GM13977 (cell line): Measurements from ENCODE around the gene HPS5.
"Not testable (repeated sequence)": the region's sequence is repeated elsewhere in the genome, so short reads cannot be mapped to it uniquely, and the experiment has no call there.

Experiments
- DNase-seq: peaks from one replicate; pipeline ENCODE4 v3.0.0; 2012; ENCODE audit warnings: low spot score
- in situ Hi-C: fragments of 300-500 bp; cut with MboI; formaldehyde crosslinking; loops from one replicate; pipeline ENCODE4 v1.12.0; 2022; ENCODE audit warnings: low sequenced_read_pairs, low pct_unique_long_range_greater_than_20kb, mixed read lengths, inconsistent platforms; ENCODE audit not compliant: unreplicated experiment
- TF ChIP-seq, protein P1 (sequence below): IDR thresholded peaks from 2 replicates; pipeline ENCODE4 v1.5.1; 2012; ENCODE audit warnings: mild to moderate bottlenecking, control low read depth; ENCODE audit not compliant: insufficient read depth; ENCODE audit errors: extremely low read depth, missing control alignments

Gene HPS5

GRCh38 chr11:18332891-18333290 is 11.0 kb upstream of the HPS5 start:
- in situ Hi-C loops = no loop called here
- DNase-seq = no peak
- TF ChIP-seq, protein P1, sequence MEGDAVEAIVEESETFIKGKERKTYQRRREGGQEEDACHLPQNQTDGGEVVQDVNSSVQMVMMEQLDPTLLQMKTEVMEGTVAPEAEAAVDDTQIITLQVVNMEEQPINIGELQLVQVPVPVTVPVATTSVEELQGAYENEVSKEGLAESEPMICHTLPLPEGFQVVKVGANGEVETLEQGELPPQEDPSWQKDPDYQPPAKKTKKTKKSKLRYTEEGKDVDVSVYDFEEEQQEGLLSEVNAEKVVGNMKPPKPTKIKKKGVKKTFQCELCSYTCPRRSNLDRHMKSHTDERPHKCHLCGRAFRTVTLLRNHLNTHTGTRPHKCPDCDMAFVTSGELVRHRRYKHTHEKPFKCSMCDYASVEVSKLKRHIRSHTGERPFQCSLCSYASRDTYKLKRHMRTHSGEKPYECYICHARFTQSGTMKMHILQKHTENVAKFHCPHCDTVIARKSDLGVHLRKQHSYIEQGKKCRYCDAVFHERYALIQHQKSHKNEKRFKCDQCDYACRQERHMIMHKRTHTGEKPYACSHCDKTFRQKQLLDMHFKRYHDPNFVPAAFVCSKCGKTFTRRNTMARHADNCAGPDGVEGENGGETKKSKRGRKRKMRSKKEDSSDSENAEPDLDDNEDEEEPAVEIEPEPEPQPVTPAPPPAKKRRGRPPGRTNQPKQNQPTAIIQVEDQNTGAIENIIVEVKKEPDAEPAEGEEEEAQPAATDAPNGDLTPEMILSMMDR = no peak

DNA sequence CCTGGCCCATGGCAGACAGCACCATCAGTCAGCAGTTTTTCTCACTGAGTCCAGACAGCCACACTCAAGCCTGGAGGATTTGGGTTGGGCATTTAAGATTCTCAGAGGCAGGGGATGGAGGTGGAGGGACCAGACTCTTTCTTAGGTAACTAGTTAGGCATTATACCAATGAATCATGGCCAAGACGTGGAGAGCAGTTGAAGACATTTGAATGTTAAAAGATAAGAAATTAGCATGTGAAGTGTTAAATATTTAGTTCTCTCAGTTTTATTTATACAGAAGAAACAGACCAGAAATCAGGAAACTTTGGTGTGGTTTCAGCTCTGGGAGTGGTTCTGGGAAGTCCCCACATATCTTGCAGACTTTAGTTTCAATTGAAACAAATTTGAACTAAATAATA is 10.4 kb upstream of the HPS5 start:
- DNase-seq = peak; percentile 12
- in situ Hi-C loops = no loop called here
- TF ChIP-seq, protein P1 = no peak

DNA sequence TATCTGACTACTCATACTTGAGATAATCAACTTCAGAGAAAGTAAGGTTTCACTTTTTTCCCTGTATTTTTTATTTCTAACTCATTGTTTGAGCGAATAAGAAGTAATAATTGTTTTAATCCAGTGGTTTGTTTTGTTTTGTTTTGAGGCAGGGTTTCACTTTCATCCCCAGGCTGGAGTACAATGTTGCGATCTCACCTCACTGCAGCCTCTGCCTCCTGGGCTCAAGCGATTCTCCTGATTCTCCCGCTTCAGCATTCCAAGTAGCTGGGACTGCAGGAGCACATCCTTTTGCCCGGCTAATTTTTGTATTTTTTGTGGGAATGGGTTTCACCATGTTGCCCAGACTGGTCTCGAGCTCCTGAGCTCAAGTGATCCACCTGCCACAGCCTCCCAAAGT is 9.0 kb upstream of the HPS5 start:
- in situ Hi-C loops = no loop called here
- DNase-seq = no peak
- TF ChIP-seq, protein P1 = no peak

DNA sequence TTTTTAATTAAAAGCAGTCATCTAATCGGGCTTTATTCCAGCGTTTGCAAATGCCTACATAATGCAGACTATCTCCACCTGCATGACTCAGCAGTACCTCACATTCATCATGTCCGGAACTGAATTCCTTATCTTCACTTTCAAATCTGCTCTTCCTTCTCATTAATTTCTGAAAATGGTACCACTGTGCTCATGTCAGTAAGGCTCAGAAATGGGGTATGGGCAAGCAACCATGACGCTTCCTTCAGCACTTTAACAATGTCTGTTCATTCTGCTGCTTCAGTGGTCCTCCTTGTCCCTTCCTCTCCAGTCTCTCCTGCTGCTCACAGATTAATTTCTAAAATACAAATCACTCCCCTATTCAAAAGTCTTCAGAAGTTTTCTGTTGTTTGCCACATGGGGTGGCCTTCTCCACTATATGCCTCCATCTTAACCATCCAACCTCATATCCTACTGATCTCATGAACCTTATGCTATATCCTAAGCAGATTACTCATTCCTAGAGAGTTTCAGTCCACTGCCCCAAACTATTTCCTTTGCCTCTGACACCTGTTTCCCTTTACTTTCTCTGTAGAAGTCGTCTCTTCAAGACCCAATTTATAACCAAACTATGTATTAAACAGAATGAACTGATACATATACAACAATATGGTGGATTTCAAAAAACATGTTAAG is 7.4 kb upstream of the HPS5 start:
- in situ Hi-C loops = no loop called here
- peak; percentile 15 for DNase-seq
- TF ChIP-seq, protein P1 = no peak

- peak; percentile 22 for DNase-seq
- TF ChIP-seq, protein P1 = no peak
- in situ Hi-C loops = no loop called here
These were observed 2.4 kb upstream of the HPS5 start for GRCh38 chr11:18324381-18324780.

DNA sequence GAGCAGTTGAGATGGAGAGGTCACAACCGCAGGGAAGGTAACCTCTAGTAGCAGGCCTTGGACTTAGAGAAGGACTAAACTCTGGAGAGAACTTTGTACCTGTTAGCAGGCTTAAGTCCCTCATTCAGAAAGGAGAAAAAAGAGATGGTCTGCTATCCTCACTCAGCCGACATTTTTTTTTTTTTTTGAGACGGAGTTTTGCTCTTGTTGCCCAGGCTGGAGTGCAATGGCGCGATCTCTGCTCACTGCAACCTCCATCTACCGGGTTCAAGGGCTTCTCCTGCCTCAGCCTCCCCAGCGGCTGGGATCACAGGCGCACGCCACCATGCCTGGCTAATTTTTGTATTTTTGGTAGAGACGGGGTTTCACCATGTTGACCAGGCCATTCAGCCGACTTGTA is 1.9 kb upstream of the HPS5 start:
- DNase-seq, in situ Hi-C loops: not testable (repeated sequence)

DNA sequence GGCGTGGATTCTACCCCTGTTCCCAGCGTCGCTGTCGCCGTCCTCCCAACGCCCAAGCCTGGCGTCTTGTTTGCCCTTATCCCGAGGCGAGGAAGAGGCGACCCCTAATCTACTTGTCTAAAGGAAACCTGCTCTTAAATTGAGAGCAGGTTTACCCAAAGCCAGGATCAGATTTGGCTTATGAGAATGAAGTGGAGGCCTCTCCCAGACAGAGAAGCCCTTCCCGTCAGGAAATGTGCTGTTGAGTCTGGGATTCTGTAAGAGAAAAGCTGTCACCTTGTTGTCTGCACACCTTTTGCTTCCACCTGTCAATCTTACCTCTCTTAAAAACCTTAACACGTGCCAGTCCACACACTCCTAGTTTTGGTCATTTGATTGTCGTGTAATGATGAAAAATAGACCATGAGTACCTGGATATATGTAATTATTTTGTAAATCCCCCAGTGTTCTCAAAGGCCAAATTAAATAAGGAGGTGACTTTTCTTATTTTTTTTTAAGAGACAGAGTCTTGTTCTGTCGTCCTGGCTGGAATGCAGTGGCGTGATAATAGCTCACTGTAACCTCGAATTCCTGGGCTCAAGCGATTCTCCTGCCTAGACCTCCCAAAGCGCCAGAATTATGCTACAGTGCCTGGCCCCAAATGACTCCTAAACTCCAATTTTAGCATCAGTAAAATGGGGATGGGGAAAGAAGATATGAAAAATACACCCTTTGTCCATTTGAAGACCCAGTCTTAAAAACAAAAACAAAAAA is 1.1 kb upstream of the HPS5 start:
- TF ChIP-seq, protein P1 = no peak
- DNase-seq = no peak
- in situ Hi-C loops = no loop called here
